Measurements from ENCODE around the gene PDIA2. TPM values are rescaled to one million over a fixed set of nuclear protein-coding genes. Genes with fewer than 3 reads are reported as not detected.
"Not testable (repeated sequence)": the region's sequence is repeated elsewhere in the genome, so short reads cannot be mapped to it uniquely, and the experiment has no call there.

PDIA2 gene
- total RNA-seq, 1 donor from 2014 or later, result not detected

DNA sequence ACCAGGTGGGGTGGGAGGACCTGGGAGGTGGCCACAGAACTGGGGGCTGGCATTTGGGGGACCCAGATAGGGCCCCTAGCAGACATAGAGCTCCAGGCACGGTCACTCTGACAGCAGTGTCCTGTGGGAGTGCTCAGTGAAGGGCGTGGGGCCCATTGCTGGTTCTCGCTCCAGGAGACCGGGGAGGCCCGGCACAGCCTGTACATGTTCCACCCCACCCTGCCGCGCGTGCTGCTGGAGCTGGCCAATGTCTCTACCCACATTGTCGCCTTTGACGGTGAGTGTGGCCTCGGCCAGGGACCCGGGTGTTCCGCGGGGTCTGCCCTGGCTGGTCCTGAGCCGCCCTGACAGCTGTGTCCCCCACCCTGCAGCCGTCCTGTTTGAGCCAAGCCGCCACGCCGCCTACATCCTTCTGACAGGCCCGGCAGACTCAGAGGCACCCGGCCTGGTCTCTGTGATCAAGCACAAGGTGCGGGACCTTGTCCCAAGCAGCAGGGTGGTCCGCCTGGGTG, 18.5 kb upstream of the PDIA2 start:
- Histone ChIP-seq H3K4me3 (ENCODE audit: low read depth, low read length) (no peak overlapping the region), H3K27me3 (ENCODE audit: control insufficient read depth, insufficient read depth, low read length) (peaks cover 11% of the 10 kb centered on the region), H3K36me3 (ENCODE audit: control insufficient read depth, insufficient read depth, low read length) (no peaks in the 10 kb centered on the region)
- DNase-seq (ENCODE audit: low read depth), result no peak
- TF ChIP-seq, protein P1, sequence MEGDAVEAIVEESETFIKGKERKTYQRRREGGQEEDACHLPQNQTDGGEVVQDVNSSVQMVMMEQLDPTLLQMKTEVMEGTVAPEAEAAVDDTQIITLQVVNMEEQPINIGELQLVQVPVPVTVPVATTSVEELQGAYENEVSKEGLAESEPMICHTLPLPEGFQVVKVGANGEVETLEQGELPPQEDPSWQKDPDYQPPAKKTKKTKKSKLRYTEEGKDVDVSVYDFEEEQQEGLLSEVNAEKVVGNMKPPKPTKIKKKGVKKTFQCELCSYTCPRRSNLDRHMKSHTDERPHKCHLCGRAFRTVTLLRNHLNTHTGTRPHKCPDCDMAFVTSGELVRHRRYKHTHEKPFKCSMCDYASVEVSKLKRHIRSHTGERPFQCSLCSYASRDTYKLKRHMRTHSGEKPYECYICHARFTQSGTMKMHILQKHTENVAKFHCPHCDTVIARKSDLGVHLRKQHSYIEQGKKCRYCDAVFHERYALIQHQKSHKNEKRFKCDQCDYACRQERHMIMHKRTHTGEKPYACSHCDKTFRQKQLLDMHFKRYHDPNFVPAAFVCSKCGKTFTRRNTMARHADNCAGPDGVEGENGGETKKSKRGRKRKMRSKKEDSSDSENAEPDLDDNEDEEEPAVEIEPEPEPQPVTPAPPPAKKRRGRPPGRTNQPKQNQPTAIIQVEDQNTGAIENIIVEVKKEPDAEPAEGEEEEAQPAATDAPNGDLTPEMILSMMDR (IDR thresholded peaks at IDR 0.05; ENCODE audit: insufficient read depth, low read length, poor library complexity, severe bottlenecking), result no peak

DNA sequence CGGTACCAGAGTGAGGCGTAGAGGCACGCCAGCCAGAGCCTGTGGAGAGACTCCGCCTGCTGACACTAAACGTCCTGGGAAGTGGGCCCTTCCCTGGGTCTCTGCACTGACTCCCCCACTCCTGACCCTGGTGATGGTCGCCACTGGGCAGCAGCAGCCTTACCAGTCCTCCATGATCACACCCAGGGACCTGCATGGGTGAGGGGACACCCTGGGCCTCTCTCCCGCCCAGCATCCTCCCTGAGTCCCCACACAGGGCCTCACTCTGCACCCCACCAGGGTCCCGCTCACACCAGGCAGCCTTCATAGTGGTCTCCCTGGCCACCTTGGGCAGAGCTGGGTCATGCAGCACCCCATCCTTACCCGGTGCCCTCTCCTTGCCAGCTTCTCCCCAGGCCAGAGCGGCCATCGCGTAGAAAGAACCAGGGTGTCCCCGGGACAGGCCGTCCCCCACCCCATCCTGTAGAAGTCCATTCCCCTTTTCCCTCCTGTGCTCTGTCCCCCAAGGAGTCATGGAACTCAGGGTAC, 17.9 kb upstream of the PDIA2 start:
- H3K27me3 ChIP-seq (ENCODE audit: control insufficient read depth, insufficient read depth, low read length), result peaks cover 14% of the 10 kb centered on the region
- no peak for DNase-seq (ENCODE audit: low read depth)
- TF ChIP-seq, protein P1 (IDR thresholded peaks at IDR 0.05; ENCODE audit: insufficient read depth, low read length, poor library complexity, severe bottlenecking), result no peak
- no peak overlapping the region for H3K4me3 ChIP-seq (ENCODE audit: low read depth, low read length)
- no peaks in the 10 kb centered on the region for H3K36me3 ChIP-seq (ENCODE audit: control insufficient read depth, insufficient read depth, low read length)

DNA sequence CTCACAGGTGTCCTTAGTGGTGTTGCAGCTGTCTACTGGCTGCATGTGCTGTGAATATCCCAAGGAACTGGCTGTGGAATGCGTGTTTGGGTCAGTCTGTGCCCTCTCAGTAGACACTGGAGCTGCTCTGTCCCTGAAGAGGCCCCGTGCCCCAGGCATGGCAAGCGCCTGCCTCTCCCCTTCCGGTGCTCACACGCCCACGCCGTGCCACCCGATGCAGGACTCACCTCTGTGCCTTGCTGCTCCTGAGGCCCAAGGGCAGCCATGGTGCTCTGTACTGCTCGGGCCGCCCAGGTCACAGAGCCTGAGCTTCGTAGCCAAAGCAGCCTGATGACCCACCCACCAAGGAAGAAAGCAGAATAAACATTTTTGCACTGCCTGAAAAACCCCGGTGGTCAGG, 17.3 kb upstream of the PDIA2 start:
- Histone ChIP-seq H3K4me3 (ENCODE audit: low read depth, low read length) (no peak overlapping the region), H3K36me3 (ENCODE audit: control insufficient read depth, insufficient read depth, low read length) (no peaks in the 10 kb centered on the region), H3K27me3 (ENCODE audit: control insufficient read depth, insufficient read depth, low read length) (peaks cover 17% of the 10 kb centered on the region)
- no peak for DNase-seq (ENCODE audit: low read depth)
- TF ChIP-seq, protein P1 (IDR thresholded peaks at IDR 0.05; ENCODE audit: insufficient read depth, low read length, poor library complexity, severe bottlenecking), result no peak

DNA sequence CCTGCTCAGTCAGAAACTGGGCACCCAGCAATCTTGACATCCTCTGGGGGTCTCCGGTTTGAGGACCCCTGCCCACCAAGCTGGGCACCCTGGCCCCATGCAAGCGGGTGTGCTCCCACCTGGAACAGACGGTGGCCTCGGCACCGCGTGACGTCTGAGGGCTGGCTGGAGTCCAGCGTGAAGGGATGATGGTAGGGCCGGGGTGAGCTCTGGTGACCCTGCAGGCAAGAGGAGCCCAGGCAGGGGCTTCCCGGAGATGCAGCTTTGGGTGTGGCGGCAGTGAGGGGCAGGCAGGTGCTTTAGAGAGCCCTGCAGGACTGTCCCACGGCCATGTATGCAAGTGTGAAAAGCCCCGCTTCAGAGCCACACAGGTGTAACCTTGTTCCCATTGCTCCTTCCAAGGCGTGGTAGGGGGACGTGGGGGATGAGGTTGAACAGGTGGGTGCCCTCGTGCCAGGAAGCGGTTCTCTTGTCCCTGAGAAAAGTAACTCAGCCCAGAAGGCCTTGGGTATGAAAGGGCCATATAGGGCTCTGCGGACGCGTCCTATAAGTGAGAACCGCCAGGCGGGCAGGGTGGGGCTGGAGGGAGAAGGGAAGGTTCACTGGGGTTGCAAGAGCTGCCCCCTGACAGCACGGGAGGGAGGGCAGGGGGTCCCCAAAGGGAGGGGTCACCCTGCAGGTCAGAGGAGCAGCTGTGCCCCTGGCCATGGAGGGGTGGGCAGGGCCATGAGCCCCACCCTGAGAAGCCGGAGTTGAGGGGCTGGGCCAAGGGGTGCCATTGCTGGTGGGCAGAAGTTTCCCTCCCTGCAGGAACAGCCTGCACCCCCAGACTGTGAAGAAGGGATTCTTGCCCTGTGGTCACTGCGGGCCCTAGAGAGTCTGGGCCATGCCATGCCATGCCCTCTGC, 16.5 kb upstream of the PDIA2 start:
- Histone ChIP-seq H3K27me3 (ENCODE audit: control insufficient read depth, insufficient read depth, low read length) (peaks cover 22% of the 10 kb centered on the region), H3K36me3 (ENCODE audit: control insufficient read depth, insufficient read depth, low read length) (no peaks in the 10 kb centered on the region), H3K4me3 (ENCODE audit: low read depth, low read length) (no peak overlapping the region)
- TF ChIP-seq, protein P1 (IDR thresholded peaks at IDR 0.05; ENCODE audit: insufficient read depth, low read length, poor library complexity, severe bottlenecking), result no peak
- DNase-seq (ENCODE audit: low read depth), result no peak

- not testable (repeated sequence) for DNase-seq (ENCODE audit: low read depth); H3K4me3 ChIP-seq (ENCODE audit: low read depth, low read length); H3K36me3 ChIP-seq (ENCODE audit: control insufficient read depth, insufficient read depth, low read length)
- peaks cover 25% of the 10 kb centered on the region for H3K27me3 ChIP-seq (ENCODE audit: control insufficient read depth, insufficient read depth, low read length)
These were observed 15.4 kb upstream of the PDIA2 start for GRCh38 chr16:267562-267961.

DNA sequence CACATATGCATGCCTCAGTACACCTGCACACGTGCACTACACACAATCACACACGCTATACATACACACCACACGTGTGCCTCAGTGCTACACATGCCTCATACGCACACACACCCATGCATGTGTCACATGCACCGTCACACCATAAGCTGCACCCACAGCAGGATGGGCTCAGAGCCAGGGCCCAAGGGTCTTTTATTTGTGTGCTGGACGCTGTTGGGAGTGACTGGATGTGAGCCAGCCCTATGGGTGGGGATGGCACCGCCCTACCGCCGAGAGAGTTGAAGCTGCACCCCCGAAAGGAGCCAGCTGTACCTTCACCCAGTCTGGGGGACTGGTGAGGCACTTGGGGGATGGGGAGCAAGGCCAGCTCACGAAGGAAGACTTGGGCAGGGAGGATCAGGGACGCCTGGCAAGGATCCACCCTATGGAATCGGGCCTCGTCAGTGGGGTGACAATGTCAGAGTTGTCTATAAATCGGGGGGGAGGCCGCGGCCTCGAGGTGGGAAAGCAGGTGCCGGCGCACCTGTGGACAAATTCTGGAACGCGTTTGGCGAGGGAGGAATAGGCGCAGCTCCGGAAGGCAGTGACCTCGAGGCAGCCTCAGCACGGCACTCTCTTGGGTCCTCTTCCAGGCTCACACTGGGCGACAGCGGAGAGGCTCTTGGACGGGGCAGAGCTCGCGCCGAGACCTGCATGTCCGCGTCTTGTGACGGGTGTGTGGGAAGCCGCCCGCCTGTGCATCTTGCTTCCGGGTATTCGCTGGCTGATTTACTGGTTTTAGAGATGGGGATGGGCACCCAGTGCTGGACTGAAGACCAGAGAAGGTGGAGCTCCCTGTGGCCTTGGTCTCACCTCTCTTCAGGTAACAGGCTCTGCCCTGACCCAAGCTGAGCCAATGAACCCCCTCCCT, 14.6 kb upstream of the PDIA2 start:
- Histone ChIP-seq H3K36me3 (ENCODE audit: control insufficient read depth, insufficient read depth, low read length) (no peaks in the 10 kb centered on the region), H3K4me3 (ENCODE audit: low read depth, low read length) (no peak overlapping the region), H3K27me3 (ENCODE audit: control insufficient read depth, insufficient read depth, low read length) (peaks cover 34% of the 10 kb centered on the region)
- no peak for DNase-seq (ENCODE audit: low read depth)
- TF ChIP-seq, protein P1 (IDR thresholded peaks at IDR 0.05; ENCODE audit: insufficient read depth, low read length, poor library complexity, severe bottlenecking), result no peak

All from kidney epithelial cell (primary cell).